Breast epithelium (tissue), 4 donors: ENCODE data around the gene FNDC3B. TPM values are rescaled to one million over a fixed set of nuclear protein-coding genes. Genes with fewer than 3 reads are reported as not detected.

Experiments
- DNase-seq, 2 donors: peaks; one replicate each; pipeline ENCODE4 v3.0.0-alpha.2; 2019; ENCODE audit warnings: low spot score in 2 of 2
- H3K27ac ChIP-seq, 2 donors: fragments of 200-600 bp; sonication (generic) in 1 of 2; one replicate each; pipeline ENCODE4 v1.5.1; 2016 to 2019; ENCODE audit warnings: mild to moderate bottlenecking in 1 of 2
- H3K27me3 ChIP-seq, 2 donors: fragments of 200-600 bp; sonication (generic) in 1 of 2; one replicate each; pipeline versions ENCODE4 v1.5.1 to v1.6.0; 2017 to 2019; ENCODE audit warnings: control low read depth in 1 of 2, mild to moderate bottlenecking in 1 of 2
- H3K36me3 ChIP-seq: fragments of 200-600 bp; one replicate; pipeline ENCODE4 v1.5.1; 2019
- H3K4me1 ChIP-seq, 2 donors: fragments of 200-600 bp; sonication (generic); one replicate each; pipeline ENCODE4 v1.5.1; 2016 to 2019; ENCODE audit warnings: control low read depth in 1 of 2
- H3K4me3 ChIP-seq, 3 donors: fragments of 200-600 bp; sonication (generic); 1 replicate in 2 of 3; 2 replicates in 1 of 3; pipeline ENCODE4 v1.5.1; 2016 to 2019; ENCODE audit warnings: mild to moderate bottlenecking in 3 of 3, moderate library complexity in 2 of 3
- H3K9me3 ChIP-seq, 2 donors: fragments of 200-600 bp; sonication (generic) in 1 of 2; one replicate each; pipeline ENCODE4 v1.5.1; 2016 to 2019; ENCODE audit warnings: control low read depth in 1 of 2
- CTCF ChIP-seq, 3 donors: fragments of 450-650 bp; IDR thresholded peaks; one replicate each; pipeline ENCODE4 v1.5.1; 2016 to 2017; ENCODE audit warnings: antibody characterized with exemption in 3 of 3, mild to moderate bottlenecking in 3 of 3, moderate library complexity in 3 of 3
- POLR2A ChIP-seq: fragments of 450-650 bp; IDR thresholded peaks from one replicate; pipeline ENCODE4 v1.6.1; 2016; ENCODE audit warnings: antibody characterized with exemption, mild to moderate bottlenecking, moderate library complexity
- POLR2AphosphoS5 ChIP-seq, 3 donors: sonication (generic); formaldehyde crosslinking; IDR thresholded peaks; one replicate each; pipeline ENCODE4 v1.6.1; 2017; ENCODE audit warnings: antibody characterized with exemption in 3 of 3
- intact Hi-C: fragments of 100-400 bp; cut with DNase I; formaldehyde crosslinking; loops from one replicate; pipeline ENCODE4 v1.15.1; 2023; ENCODE audit warnings: low total_unique reads
- total RNA-seq, 3 donors: library from RNA; depleted of rRNA; stranded (reverse); fragments of >200 nt; gene quantifications; one replicate each; pipeline ENCODE4 v1.1.0, GENCODE V29; 2016

FNDC3B gene
- total RNA-seq, 3 donors from 2014 or later, result 131 to 172 (median 149) TPM

- no peaks in the 10 kb centered on the region for H3K9me3 ChIP-seq
- TF ChIP-seq POLR2A, result no peak
- TF ChIP-seq CTCF (IDR thresholded peaks at IDR 0.05), result no peak
- no peak for TF ChIP-seq POLR2AphosphoS5 (IDR thresholded peaks at IDR 0.05)
- H3K27ac ChIP-seq, result no peak overlapping the region
- no peaks in the 10 kb centered on the region for H3K27me3 ChIP-seq
- intact Hi-C loops, result no loop called here
- H3K36me3 ChIP-seq, result no peaks in the 10 kb centered on the region
- no peak for DNase-seq
- H3K4me3 ChIP-seq, result no peak overlapping the region
- no peaks in the 10 kb centered on the region for H3K4me1 ChIP-seq
Measured at GRCh38 chr3:172021164-172021563, 18.2 kb upstream of the FNDC3B start.

GRCh38 chr3:172021859-172022258 is 17.5 kb upstream of the FNDC3B start:
- no peak for DNase-seq
- Histone ChIP-seq H3K27me3 (no peaks in the 10 kb centered on the region), H3K4me1 (no peaks in the 10 kb centered on the region), H3K27ac (no peak overlapping the region), H3K4me3 (no peak overlapping the region), H3K9me3 (no peaks in the 10 kb centered on the region), H3K36me3 (no peaks in the 10 kb centered on the region)
- intact Hi-C loops, result no loop called here
- TF ChIP-seq POLR2AphosphoS5 (IDR thresholded peaks at IDR 0.05) (no peak), POLR2A (no peak), CTCF (IDR thresholded peaks at IDR 0.05) (no peak)

- no peaks in the 10 kb centered on the region for H3K27me3 ChIP-seq
- no peak for DNase-seq
- no peak overlapping the region for H3K4me3 ChIP-seq
- H3K27ac ChIP-seq, result no peak overlapping the region
- H3K4me1 ChIP-seq, result no peaks in the 10 kb centered on the region
- H3K9me3 ChIP-seq, result no peaks in the 10 kb centered on the region
- no peaks in the 10 kb centered on the region for H3K36me3 ChIP-seq
- TF ChIP-seq POLR2A (no peak), CTCF (IDR thresholded peaks at IDR 0.05) (no peak), POLR2AphosphoS5 (IDR thresholded peaks at IDR 0.05) (no peak)
- intact Hi-C loops, result no loop called here
Measured at GRCh38 chr3:172023915-172024314, 15.5 kb upstream of the FNDC3B start.

GRCh38 chr3:172024679-172025078 is 14.7 kb upstream of the FNDC3B start:
- H3K36me3 ChIP-seq, result no peaks in the 10 kb centered on the region
- no peaks in the 10 kb centered on the region for H3K4me1 ChIP-seq
- intact Hi-C loops, result no loop called here
- H3K27ac ChIP-seq, result no peak overlapping the region
- DNase-seq, result no peak
- no peak overlapping the region for H3K4me3 ChIP-seq
- H3K9me3 ChIP-seq, result no peaks in the 10 kb centered on the region
- TF ChIP-seq POLR2AphosphoS5 (IDR thresholded peaks at IDR 0.05), result no peak
- TF ChIP-seq POLR2A, result no peak
- no peak for TF ChIP-seq CTCF (IDR thresholded peaks at IDR 0.05)
- H3K27me3 ChIP-seq, result no peaks in the 10 kb centered on the region

- H3K36me3 ChIP-seq, result no peaks in the 10 kb centered on the region
- no peak overlapping the region for H3K4me3 ChIP-seq
- TF ChIP-seq POLR2A (no peak), POLR2AphosphoS5 (IDR thresholded peaks at IDR 0.05) (no peak), CTCF (IDR thresholded peaks at IDR 0.05) (no peak)
- intact Hi-C loops, result no loop called here
- no peak for DNase-seq
- no peaks in the 10 kb centered on the region for H3K27me3 ChIP-seq
- H3K9me3 ChIP-seq, result no peaks in the 10 kb centered on the region
- no peak overlapping the region for H3K27ac ChIP-seq
- H3K4me1 ChIP-seq, result no peaks in the 10 kb centered on the region
Measured at GRCh38 chr3:172029425-172030098, 9.8 kb upstream of the FNDC3B start.
